Astrocyte (in vitro differentiated cells and primary cell): ENCODE results near the gene SLC4A5. TPM values are rescaled to one million over a fixed set of nuclear protein-coding genes. Genes with fewer than 3 reads are reported as not detected.

Source experiments
- DNase-seq: peaks from one replicate; pipeline ENCODE4 v3.0.0-alpha.2; 2010; ENCODE audit warnings: low read depth
- FAIRE-seq: peaks from 2 replicates; lab custom pipeline; 2011; peaks lifted over from hg19 to GRCh38; lab: Jason Lieb, UNC
- H2AFZ ChIP-seq: 2 replicates; pipeline ENCODE4 v1.6.0; 2012; ENCODE audit warnings: low read depth, low read length, inconsistent platforms
- H3K27ac ChIP-seq: 2 replicates; pipeline ENCODE4 v1.5.1; 2011; ENCODE audit warnings: low read depth, low read length, inconsistent platforms
- H3K27me3 ChIP-seq: 2 replicates; pipeline ENCODE4 v1.6.0; 2011; ENCODE audit warnings: low read length, inconsistent platforms; ENCODE audit not compliant: insufficient read depth
- H3K36me3 ChIP-seq: 2 replicates; pipeline ENCODE4 v1.5.1; 2011; ENCODE audit warnings: low read length, inconsistent platforms; ENCODE audit not compliant: insufficient read depth
- H3K4me1 ChIP-seq: 2 replicates; pipeline ENCODE4 v1.5.1; 2011; ENCODE audit warnings: low read length, inconsistent platforms; ENCODE audit not compliant: insufficient read depth
- H3K4me2 ChIP-seq: 2 replicates; pipeline ENCODE4 v1.6.0; 2012; ENCODE audit warnings: low read length, inconsistent platforms
- H3K4me3 ChIP-seq: 2 replicates; pipeline ENCODE4 v1.5.1; 2011; ENCODE audit warnings: low read depth, mild to moderate bottlenecking, low read length, inconsistent platforms; ENCODE audit not compliant: insufficient read depth
- H3K79me2 ChIP-seq: 2 replicates; pipeline ENCODE4 v1.6.0; 2012; ENCODE audit warnings: mild to moderate bottlenecking, low read length, inconsistent platforms; ENCODE audit not compliant: insufficient read depth
- H3K9ac ChIP-seq: 2 replicates; pipeline ENCODE4 v1.6.0; 2012; ENCODE audit warnings: mild to moderate bottlenecking, low read length, inconsistent platforms
- H3K9me3 ChIP-seq: 2 replicates; pipeline ENCODE4 v1.5.1; 2012; ENCODE audit warnings: low read depth, mild to moderate bottlenecking, low read length, inconsistent platforms; ENCODE audit not compliant: insufficient read depth
- H4K20me1 ChIP-seq: 2 replicates; pipeline ENCODE4 v1.6.0; 2012; ENCODE audit warnings: low read length, inconsistent platforms; ENCODE audit not compliant: insufficient read depth
- H3K27ac Mint-ChIP-seq: one replicate; pipeline ENCODE4 v1.8.0; 2021; ENCODE audit warnings: mild to moderate bottlenecking, mixed read lengths; ENCODE audit not compliant: unreplicated experiment
- H3K27me3 Mint-ChIP-seq: one replicate; pipeline ENCODE4 v1.8.0; 2021; ENCODE audit warnings: low read depth, mixed read lengths; ENCODE audit not compliant: unreplicated experiment
- H3K36me3 Mint-ChIP-seq: one replicate; pipeline ENCODE4 v1.8.0; 2021; ENCODE audit warnings: low read depth, mixed read lengths; ENCODE audit not compliant: unreplicated experiment
- H3K4me1 Mint-ChIP-seq: one replicate; pipeline ENCODE4 v1.8.0; 2021; ENCODE audit warnings: low read depth, mixed read lengths; ENCODE audit not compliant: unreplicated experiment
- H3K4me3 Mint-ChIP-seq: one replicate; pipeline ENCODE4 v1.8.0; 2021; ENCODE audit warnings: mild to moderate bottlenecking, moderate library complexity, mixed read lengths; ENCODE audit not compliant: unreplicated experiment
- H3K9me3 Mint-ChIP-seq: one replicate; pipeline ENCODE4 v1.8.0; 2021; ENCODE audit warnings: mild to moderate bottlenecking, mixed read lengths; ENCODE audit not compliant: unreplicated experiment
- CTCF ChIP-seq: IDR thresholded peaks from 2 replicates; pipeline ENCODE4 v1.5.1; 2011; ENCODE audit warnings: low read depth, mild to moderate bottlenecking, inconsistent platforms, low read length, moderate library complexity; ENCODE audit not compliant: insufficient read depth
- EZH2 ChIP-seq: IDR thresholded peaks from 2 replicates; pipeline ENCODE4 v1.6.1; 2012; ENCODE audit warnings: mild to moderate bottlenecking, low read length, inconsistent platforms; ENCODE audit not compliant: insufficient read depth
- total RNA-seq: library from RNA; stranded (reverse); gene quantifications from 2 replicates; pipeline ENCODE4 v1.2.1, GENCODE V29; 2021

Gene SLC4A5
- total RNA-seq, 1 donor from 2014 or later = 0.41 TPM

GRCh38 chr2:74313497-74313896 is 29.7 kb downstream of the SLC4A5 start:
- no peak overlapping the region for H3K4me3 Mint-ChIP-seq
- Histone ChIP-seq H3K4me1 (peaks cover 3% of the 10 kb centered on the region), H2AFZ (no peak overlapping the region), H3K27me3 (no peaks in the 10 kb centered on the region), H3K4me2 (no peak overlapping the region), H3K27ac (no peak overlapping the region), H4K20me1 (no peaks in the 10 kb centered on the region), H3K79me2 (no peaks in the 10 kb centered on the region), H3K36me3 (no peaks in the 10 kb centered on the region), H3K4me3 (no peak overlapping the region), H3K9ac (no peak overlapping the region), H3K9me3 (no peaks in the 10 kb centered on the region)
- H3K9me3 Mint-ChIP-seq = peaks cover 1% of the 10 kb centered on the region
- H3K27me3 Mint-ChIP-seq = peaks cover 3% of the 10 kb centered on the region
- no peaks in the 10 kb centered on the region for H3K4me1 Mint-ChIP-seq
- FAIRE-seq (no peak), DNase-seq (no peak)
- peaks cover 10% of the 10 kb centered on the region for H3K36me3 Mint-ChIP-seq
- H3K27ac Mint-ChIP-seq = no peak overlapping the region
- TF ChIP-seq EZH2 (no peak), CTCF (no peak)

DNA sequence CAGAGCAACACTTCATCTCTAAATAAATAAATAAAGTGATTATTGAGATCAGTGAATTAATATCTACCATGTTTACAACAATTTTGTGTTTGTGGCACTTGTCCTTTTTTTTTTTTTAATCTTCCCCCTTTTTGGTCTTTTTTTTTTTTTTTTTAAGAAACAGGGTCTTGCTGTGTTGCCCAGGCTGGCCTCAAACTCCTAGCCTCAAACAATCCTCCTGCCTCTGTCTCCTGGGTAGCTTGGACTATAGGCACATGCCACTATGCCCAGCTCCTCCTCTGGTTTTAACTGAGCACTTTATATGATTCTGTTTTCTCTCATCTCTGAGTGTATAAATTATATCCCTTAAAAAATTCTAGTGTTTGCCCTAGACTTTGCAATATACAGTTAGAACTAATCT is 30.3 kb downstream of the SLC4A5 start:
- H3K9me3 ChIP-seq = no peaks in the 10 kb centered on the region
- no peaks in the 10 kb centered on the region for H3K36me3 ChIP-seq
- H3K27ac ChIP-seq = no peak overlapping the region
- Mint-ChIP-seq H3K27ac (no peak overlapping the region), H3K36me3 (peaks cover 13% of the 10 kb centered on the region), H3K9me3 (peaks cover 1% of the 10 kb centered on the region), H3K4me1 (no peaks in the 10 kb centered on the region), H3K27me3 (peaks cover 5% of the 10 kb centered on the region), H3K4me3 (no peak overlapping the region)
- no peaks in the 10 kb centered on the region for H3K27me3 ChIP-seq
- no peak overlapping the region for H2AFZ ChIP-seq
- H3K4me1 ChIP-seq = peaks cover 1% of the 10 kb centered on the region
- H3K79me2 ChIP-seq = no peaks in the 10 kb centered on the region
- H4K20me1 ChIP-seq = no peaks in the 10 kb centered on the region
- TF ChIP-seq CTCF (no peak), EZH2 (no peak)
- H3K9ac ChIP-seq = no peak overlapping the region
- H3K4me2 ChIP-seq = no peak overlapping the region
- no peak overlapping the region for H3K4me3 ChIP-seq
- DNase-seq = no peak
- FAIRE-seq = no peak

GRCh38 chr2:74307720-74308119 is 35.5 kb downstream of the SLC4A5 start:
- no peak overlapping the region for H3K27ac Mint-ChIP-seq
- peaks cover 13% of the 10 kb centered on the region for H3K27me3 Mint-ChIP-seq
- TF ChIP-seq CTCF = no peak
- TF ChIP-seq EZH2 = no peak
- H4K20me1 ChIP-seq = no peaks in the 10 kb centered on the region
- peaks cover 7% of the 10 kb centered on the region for H3K9me3 Mint-ChIP-seq
- no peaks in the 10 kb centered on the region for H3K4me1 ChIP-seq
- no peaks in the 10 kb centered on the region for H3K4me1 Mint-ChIP-seq
- peaks cover 3% of the 10 kb centered on the region for H3K27me3 ChIP-seq
- H3K4me2 ChIP-seq = no peak overlapping the region
- H2AFZ ChIP-seq = no peak overlapping the region
- H3K79me2 ChIP-seq = no peaks in the 10 kb centered on the region
- no peak overlapping the region for H3K27ac ChIP-seq
- FAIRE-seq (no peak), DNase-seq (no peak)
- no peak overlapping the region for H3K9ac ChIP-seq
- H3K9me3 ChIP-seq = no peaks in the 10 kb centered on the region
- H3K36me3 Mint-ChIP-seq = peaks cover 11% of the 10 kb centered on the region
- H3K36me3 ChIP-seq = no peaks in the 10 kb centered on the region
- H3K4me3 ChIP-seq = no peak overlapping the region
- no peak overlapping the region for H3K4me3 Mint-ChIP-seq
